ENCODE measurements around the gene STING1.
"Not testable (repeated sequence)": the region's sequence is repeated elsewhere in the genome, so short reads cannot be mapped to it uniquely, and the experiment has no call there.

Gene STING1

GRCh38 chr5:139446956-139447779 is 35.4 kb downstream of the STING1 start:
- no peak overlapping the region for H3K4me3 ChIP-seq (ENCODE audit: low read depth in 1 of 2, low read length in 2 of 2)
- no peaks in the 10 kb centered on the region for H3K36me3 ChIP-seq (ENCODE audit: insufficient read depth, low read length)
- H3K9ac ChIP-seq (ENCODE audit: low read length), result no peak overlapping the region
- H3K27me3 ChIP-seq (ENCODE audit: control insufficient read depth in 1 of 2, insufficient read depth in 2 of 2, low read length in 2 of 2), result no peaks in the 10 kb centered on the region
- no peak overlapping the region for H3K27ac ChIP-seq (ENCODE audit: low read depth, low read length)
- H3K9me3 ChIP-seq (ENCODE audit: low read length), result no peaks in the 10 kb centered on the region
- no peaks in the 10 kb centered on the region for H3K4me1 ChIP-seq (ENCODE audit: insufficient read depth, low read length)

DNA sequence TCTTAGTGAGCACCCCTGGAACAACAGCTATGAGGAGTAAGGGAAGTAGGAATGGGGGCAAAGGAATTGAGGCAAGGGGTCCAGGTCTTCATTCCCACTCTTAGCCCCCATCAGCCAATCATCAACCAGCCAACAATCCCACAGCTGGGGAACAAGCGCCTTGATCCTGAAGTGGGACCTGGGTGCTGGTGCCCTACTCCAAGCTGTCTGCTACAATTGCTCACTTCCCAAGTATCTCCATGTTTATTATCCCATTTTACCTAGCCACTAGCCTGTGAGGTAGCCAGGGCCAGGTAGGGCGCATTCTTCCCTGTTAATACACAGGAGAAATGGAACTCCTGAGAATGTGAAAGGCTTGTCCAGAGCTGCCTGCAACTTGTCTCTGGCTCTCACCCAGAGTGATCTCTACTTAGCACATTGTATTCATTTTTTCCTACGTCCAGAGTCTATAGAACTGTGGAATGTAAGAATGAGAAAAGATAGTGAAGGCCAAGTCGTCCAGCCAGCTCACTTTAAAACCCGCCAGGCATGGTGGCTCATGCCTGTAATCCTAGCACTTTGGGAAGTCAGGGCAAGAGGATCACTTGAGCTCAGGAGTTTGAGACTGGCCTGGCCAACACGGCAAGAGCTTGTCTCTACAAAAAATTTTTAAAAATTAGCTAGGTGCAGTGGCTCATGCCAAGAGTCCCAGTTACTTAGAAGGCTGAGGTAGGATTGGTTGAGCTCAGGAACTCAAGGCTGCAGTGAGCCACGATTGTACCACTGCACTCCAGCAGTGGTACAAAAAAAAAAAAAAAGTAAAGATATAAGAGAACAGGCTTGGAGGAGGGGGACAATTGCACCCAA is 37.0 kb downstream of the STING1 start:
- Histone ChIP-seq H3K9me3 (ENCODE audit: low read length) (no peaks in the 10 kb centered on the region), H3K9ac (ENCODE audit: low read length) (no peak overlapping the region), H3K27me3 (ENCODE audit: control insufficient read depth in 1 of 2, insufficient read depth in 2 of 2, low read length in 2 of 2) (no peaks in the 10 kb centered on the region), H3K4me1 (ENCODE audit: insufficient read depth, low read length) (no peaks in the 10 kb centered on the region), H3K36me3 (ENCODE audit: insufficient read depth, low read length) (no peaks in the 10 kb centered on the region), H3K27ac (ENCODE audit: low read depth, low read length) (no peak overlapping the region), H3K4me3 (ENCODE audit: low read depth in 1 of 2, low read length in 2 of 2) (no peak overlapping the region)

DNA sequence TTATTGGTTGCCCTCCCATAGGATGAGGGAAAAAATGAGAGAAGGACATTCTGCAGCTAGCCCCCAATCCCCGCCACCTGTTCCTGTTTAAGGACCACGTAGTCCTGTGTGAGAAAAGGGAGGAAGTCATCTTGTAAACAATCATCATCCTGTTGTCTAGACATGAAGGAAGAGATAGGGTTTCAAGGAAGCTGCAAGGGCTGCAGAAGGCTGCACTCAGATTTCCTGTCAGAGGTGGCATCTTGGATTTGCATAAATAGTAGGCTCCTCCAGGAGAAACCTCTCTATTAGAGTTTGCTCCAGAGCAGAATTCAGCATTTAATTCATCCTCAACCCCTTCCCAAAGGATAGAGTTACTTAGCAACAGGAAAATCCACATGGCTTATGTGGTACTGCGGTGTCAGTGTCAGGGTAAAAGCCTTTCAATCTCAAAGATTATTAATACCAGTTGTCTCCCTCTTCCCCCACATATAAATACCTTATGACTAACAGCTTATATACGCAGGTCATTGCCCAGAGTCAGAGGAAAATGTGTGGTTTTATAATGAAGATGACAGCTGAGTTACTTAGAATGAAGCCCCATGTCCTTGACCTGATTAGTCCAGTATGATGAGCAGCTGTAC is 38.6 kb downstream of the STING1 start:
- Histone ChIP-seq H3K27ac (ENCODE audit: low read depth, low read length) (no peak overlapping the region), H3K9me3 (ENCODE audit: low read length) (no peaks in the 10 kb centered on the region), H3K4me3 (ENCODE audit: low read depth in 1 of 2, low read length in 2 of 2) (no peak overlapping the region), H3K27me3 (ENCODE audit: control insufficient read depth in 1 of 2, insufficient read depth in 2 of 2, low read length in 2 of 2) (no peaks in the 10 kb centered on the region), H3K9ac (ENCODE audit: low read length) (no peak overlapping the region), H3K36me3 (ENCODE audit: insufficient read depth, low read length) (no peaks in the 10 kb centered on the region), H3K4me1 (ENCODE audit: insufficient read depth, low read length) (peaks cover 7% of the 10 kb centered on the region)

DNA sequence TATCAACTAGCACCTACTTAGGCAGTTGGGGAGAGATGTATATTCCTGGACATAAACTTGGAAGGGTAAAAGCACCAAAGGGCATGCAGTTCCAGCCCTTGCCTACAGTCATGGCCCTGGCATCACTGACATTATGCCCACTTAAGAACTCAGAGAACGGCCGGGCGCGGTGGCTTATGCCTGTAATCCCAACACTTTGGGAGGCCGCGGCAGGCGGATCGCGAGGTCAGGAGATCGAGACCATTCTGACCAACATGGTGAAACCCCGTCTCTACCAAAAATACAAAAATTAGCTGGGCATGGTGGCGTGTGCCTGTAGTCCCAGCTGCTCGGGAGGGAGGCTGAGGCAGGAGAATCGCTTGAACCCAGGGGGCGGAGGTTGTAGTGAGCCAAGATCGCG is 42.1 kb downstream of the STING1 start:
- H3K4me3 ChIP-seq (ENCODE audit: low read depth in 1 of 2, low read length in 2 of 2), result not testable (repeated sequence)

DNA sequence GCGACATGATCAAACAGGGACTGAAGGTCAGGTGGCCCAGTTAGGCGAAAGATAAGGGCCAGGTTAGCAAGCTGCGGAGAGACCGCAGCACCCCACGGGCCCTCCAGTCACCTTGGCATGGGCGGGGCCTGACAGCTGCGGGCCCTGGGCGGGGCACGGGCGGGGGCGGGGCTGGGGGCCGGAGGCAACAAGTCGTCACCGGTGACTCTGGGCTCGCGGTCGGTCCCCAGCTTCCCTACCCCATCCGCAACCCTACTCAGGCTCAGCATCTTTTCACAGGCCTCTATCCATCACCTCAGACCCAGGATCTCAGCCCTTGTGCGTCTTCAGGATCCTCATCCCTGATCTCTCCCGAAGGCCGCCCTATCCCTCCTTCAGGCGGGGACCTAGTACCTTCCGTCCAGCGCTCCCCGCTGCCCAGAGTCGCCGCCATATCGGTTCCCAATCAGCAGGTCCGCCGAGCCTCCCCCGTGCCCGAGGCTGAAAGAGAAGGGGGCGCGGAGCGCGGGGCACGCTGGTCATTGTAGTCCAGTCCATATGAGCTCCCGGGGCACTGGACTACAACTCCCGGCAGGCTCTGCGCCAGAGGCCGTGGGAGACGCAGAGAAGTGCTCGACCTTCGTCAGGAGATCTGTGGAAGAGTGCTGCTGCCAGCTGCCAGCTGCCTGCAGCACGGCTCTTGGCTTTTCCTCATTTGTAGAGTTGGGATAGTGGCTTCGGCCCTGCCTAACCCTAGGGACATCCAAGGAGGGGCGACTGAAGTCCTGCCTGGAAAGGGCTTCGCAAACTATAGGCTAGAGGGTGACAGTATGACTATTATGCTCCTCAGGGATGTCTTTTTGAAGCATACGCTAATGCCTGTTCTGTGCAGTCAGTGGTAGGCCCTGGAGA is 43.3 kb downstream of the STING1 start, which contains the start of gene DNAJC18:
DNAJC18 (minus strand) TSS at position 513 of the 891 bp plus-strand sequence; CDS start at position 433, 80 bp downstream.
- Histone ChIP-seq H3K36me3 (ENCODE audit: insufficient read depth, low read length) (no peaks in the 10 kb centered on the region), H3K9ac (ENCODE audit: low read length) (peak within 1 kb of the TSS; percentile 58), H3K27ac (ENCODE audit: low read depth, low read length) (peak within 1 kb of the TSS; percentile 91), H3K27me3 (ENCODE audit: control insufficient read depth in 1 of 2, insufficient read depth in 2 of 2, low read length in 2 of 2) (no peaks in the 10 kb centered on the region), H3K4me3 (ENCODE audit: low read depth in 1 of 2, low read length in 2 of 2) (peak within 1 kb of the TSS; percentile 73 to 80), H3K9me3 (ENCODE audit: low read length) (no peaks in the 10 kb centered on the region), H3K4me1 (ENCODE audit: insufficient read depth, low read length) (peaks cover 13% of the 10 kb centered on the region)

More for the DNA sequence above, 42.1 kb downstream of the STING1 start:
- not testable (repeated sequence) for H3K36me3 ChIP-seq (ENCODE audit: insufficient read depth, low read length); H3K27ac ChIP-seq (ENCODE audit: low read depth, low read length); H3K9ac ChIP-seq (ENCODE audit: low read length); H3K9me3 ChIP-seq (ENCODE audit: low read length); H3K27me3 ChIP-seq (ENCODE audit: control insufficient read depth in 1 of 2, insufficient read depth in 2 of 2, low read length in 2 of 2)
- H3K4me1 ChIP-seq (ENCODE audit: insufficient read depth, low read length), result peaks cover 13% of the 10 kb centered on the region

- H3K9me3 ChIP-seq (ENCODE audit: low read length), result no peaks in the 10 kb centered on the region
- peak overlapping the region; percentile 73 to 80 for H3K4me3 ChIP-seq (ENCODE audit: low read depth in 1 of 2, low read length in 2 of 2)
- no peaks in the 10 kb centered on the region for H3K27me3 ChIP-seq (ENCODE audit: control insufficient read depth in 1 of 2, insufficient read depth in 2 of 2, low read length in 2 of 2)
- no peaks in the 10 kb centered on the region for H3K36me3 ChIP-seq (ENCODE audit: insufficient read depth, low read length)
- H3K4me1 ChIP-seq (ENCODE audit: insufficient read depth, low read length), result peaks cover 13% of the 10 kb centered on the region
- H3K27ac ChIP-seq (ENCODE audit: low read depth, low read length), result peak overlapping the region; percentile 91
- peak overlapping the region; percentile 58 for H3K9ac ChIP-seq (ENCODE audit: low read length)
Measured at GRCh38 chr5:139438707-139439012, 43.9 kb downstream of the STING1 start.

- H3K9ac ChIP-seq (ENCODE audit: low read length), result no peak overlapping the region
- no peaks in the 10 kb centered on the region for H3K27me3 ChIP-seq (ENCODE audit: control insufficient read depth in 1 of 2, insufficient read depth in 2 of 2, low read length in 2 of 2)
- H3K36me3 ChIP-seq (ENCODE audit: insufficient read depth, low read length), result no peaks in the 10 kb centered on the region
- peaks cover 13% of the 10 kb centered on the region for H3K4me1 ChIP-seq (ENCODE audit: insufficient read depth, low read length)
- H3K9me3 ChIP-seq (ENCODE audit: low read length), result no peaks in the 10 kb centered on the region
- no peak overlapping the region for H3K4me3 ChIP-seq (ENCODE audit: low read depth in 1 of 2, low read length in 2 of 2)
- no peak overlapping the region for H3K27ac ChIP-seq (ENCODE audit: low read depth, low read length)
Measured at GRCh38 chr5:139435676-139436075, 46.9 kb downstream of the STING1 start.

- Histone ChIP-seq H3K27me3 (ENCODE audit: control insufficient read depth in 1 of 2, insufficient read depth in 2 of 2, low read length in 2 of 2) (no peaks in the 10 kb centered on the region), H3K27ac (ENCODE audit: low read depth, low read length) (no peak overlapping the region), H3K4me1 (ENCODE audit: insufficient read depth, low read length) (no peaks in the 10 kb centered on the region), H3K4me3 (ENCODE audit: low read depth in 1 of 2, low read length in 2 of 2) (no peak overlapping the region), H3K9ac (ENCODE audit: low read length) (no peak overlapping the region), H3K36me3 (ENCODE audit: insufficient read depth, low read length) (peaks cover 5% of the 10 kb centered on the region), H3K9me3 (ENCODE audit: low read length) (no peaks in the 10 kb centered on the region)
Measured at GRCh38 chr5:139431706-139432105, 50.9 kb downstream of the STING1 start.

DNA sequence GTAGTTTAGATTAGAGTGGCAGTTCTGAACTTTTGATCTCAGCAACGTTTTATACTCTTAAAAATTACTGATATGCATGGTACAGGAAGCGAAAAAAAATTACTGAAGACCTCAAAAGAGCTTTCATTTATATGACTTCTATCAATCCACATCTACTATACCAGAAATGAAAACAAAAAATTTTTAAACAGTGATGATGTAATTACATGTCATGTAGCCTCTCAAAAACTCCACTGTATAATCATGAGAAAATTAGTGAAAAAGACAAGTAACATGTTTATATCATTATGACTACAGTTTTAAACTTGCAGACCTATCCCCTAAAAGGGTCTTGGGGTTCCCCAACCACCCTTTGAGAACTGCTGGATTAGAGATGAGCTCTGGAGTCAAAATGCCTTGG is 52.5 kb downstream of the STING1 start:
- Histone ChIP-seq H3K36me3 (ENCODE audit: insufficient read depth, low read length) (peaks cover 9% of the 10 kb centered on the region), H3K27me3 (ENCODE audit: control insufficient read depth in 1 of 2, insufficient read depth in 2 of 2, low read length in 2 of 2) (no peaks in the 10 kb centered on the region), H3K9me3 (ENCODE audit: low read length) (no peaks in the 10 kb centered on the region), H3K4me3 (ENCODE audit: low read depth in 1 of 2, low read length in 2 of 2) (no peak overlapping the region), H3K27ac (ENCODE audit: low read depth, low read length) (no peak overlapping the region), H3K4me1 (ENCODE audit: insufficient read depth, low read length) (no peaks in the 10 kb centered on the region), H3K9ac (ENCODE audit: low read length) (no peak overlapping the region)

- Histone ChIP-seq H3K36me3 (ENCODE audit: insufficient read depth, low read length) (peaks cover 9% of the 10 kb centered on the region), H3K27ac (ENCODE audit: low read depth, low read length) (no peak overlapping the region), H3K27me3 (ENCODE audit: control insufficient read depth in 1 of 2, insufficient read depth in 2 of 2, low read length in 2 of 2) (no peaks in the 10 kb centered on the region), H3K4me3 (ENCODE audit: low read depth in 1 of 2, low read length in 2 of 2) (no peak overlapping the region), H3K9ac (ENCODE audit: low read length) (no peak overlapping the region), H3K4me1 (ENCODE audit: insufficient read depth, low read length) (no peaks in the 10 kb centered on the region), H3K9me3 (ENCODE audit: low read length) (no peaks in the 10 kb centered on the region)
Measured at GRCh38 chr5:139426203-139426885, 56.2 kb downstream of the STING1 start.
